Epithelial cell of esophagus (primary cell): Measurements from ENCODE around the gene HSD3B7.

Experiments used
- DNase-seq: peaks from one replicate; pipeline ENCODE4 v3.0.0; 2010; ENCODE audit warnings: low read depth
- H3K4me3 ChIP-seq: 2 replicates; pipeline ENCODE4 v1.5.1; 2011; ENCODE audit warnings: mild to moderate bottlenecking, low read length, control low read depth
- TF ChIP-seq, protein P1 (sequence below): IDR thresholded peaks from 2 replicates; pipeline ENCODE4 v1.5.1; 2011; ENCODE audit warnings: low read depth, mild to moderate bottlenecking, low read length, control low read depth, inconsistent platforms; ENCODE audit not compliant: insufficient read depth; ENCODE audit errors: missing control alignments

Gene HSD3B7

DNA sequence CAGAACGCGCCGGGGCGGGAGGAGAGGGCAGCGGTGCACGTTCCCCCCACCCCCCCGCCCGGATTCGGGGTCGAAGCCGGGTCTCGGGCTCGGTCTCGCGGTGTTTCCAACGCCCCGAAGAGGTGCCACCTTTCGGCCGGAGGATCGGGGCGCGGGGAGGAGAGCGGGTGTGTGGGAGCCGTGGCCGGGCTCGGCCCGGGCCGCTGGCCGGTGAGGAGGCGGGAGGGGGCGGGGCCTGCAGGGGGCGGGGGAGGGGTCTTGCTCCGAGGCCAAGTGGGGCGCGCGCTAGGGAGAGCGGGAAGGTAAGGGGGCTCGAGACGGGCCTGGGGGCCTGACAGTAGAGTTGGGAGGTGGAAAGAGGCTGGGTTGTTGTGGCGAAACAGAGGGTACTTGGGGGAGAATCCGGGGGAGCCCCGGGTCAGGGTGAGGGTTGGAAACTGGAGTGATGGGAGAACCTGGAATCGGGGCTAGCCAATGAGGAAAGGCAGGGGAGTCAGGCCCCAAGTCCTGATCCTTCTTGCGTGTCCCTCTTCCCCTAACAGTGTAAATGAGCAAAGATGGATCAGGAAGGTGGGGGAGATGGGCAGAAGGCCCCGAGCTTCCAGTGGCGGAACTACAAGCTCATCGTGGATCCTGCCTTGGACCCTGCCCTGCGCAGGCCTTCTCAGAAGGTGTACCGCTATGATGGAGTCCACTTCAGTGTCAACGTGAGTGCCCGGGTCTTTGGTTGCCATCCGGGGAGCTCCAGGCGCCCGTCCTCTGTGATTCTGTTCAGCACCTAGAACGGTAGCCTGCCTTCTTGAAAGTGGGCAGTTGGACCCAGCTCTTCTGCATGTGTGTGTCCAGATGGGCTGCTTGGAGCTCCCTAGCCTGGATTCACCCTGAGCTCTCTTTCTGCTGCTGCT lies 26.6 kb upstream of the HSD3B7 start:
- DNase-seq, result peak; percentile 46
- TF ChIP-seq, protein P1, sequence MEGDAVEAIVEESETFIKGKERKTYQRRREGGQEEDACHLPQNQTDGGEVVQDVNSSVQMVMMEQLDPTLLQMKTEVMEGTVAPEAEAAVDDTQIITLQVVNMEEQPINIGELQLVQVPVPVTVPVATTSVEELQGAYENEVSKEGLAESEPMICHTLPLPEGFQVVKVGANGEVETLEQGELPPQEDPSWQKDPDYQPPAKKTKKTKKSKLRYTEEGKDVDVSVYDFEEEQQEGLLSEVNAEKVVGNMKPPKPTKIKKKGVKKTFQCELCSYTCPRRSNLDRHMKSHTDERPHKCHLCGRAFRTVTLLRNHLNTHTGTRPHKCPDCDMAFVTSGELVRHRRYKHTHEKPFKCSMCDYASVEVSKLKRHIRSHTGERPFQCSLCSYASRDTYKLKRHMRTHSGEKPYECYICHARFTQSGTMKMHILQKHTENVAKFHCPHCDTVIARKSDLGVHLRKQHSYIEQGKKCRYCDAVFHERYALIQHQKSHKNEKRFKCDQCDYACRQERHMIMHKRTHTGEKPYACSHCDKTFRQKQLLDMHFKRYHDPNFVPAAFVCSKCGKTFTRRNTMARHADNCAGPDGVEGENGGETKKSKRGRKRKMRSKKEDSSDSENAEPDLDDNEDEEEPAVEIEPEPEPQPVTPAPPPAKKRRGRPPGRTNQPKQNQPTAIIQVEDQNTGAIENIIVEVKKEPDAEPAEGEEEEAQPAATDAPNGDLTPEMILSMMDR, result no peak
- peak overlapping the region; percentile 84 for H3K4me3 ChIP-seq

DNA sequence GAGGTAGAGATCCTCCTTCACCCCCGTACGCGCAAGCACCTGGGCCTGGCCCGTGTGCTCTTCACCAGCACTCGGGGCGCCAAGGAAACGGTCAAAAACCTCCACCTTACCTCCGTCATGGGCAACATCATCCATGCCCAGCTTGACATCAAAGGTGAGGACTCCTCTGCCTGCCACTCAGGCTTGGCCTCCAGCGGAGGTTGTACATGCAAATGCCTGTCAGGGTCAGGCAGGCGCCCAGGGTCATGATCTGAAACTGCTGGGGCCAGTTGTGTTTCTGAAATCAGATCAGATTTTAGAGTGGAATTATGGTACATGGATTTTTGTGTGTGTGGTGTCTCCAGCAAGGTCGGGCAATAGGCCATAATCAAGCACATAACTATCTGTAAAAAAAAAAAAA lies 23.6 kb upstream of the HSD3B7 start:
- no peak for DNase-seq
- no peak overlapping the region for H3K4me3 ChIP-seq
- TF ChIP-seq, protein P1, result no peak

DNA sequence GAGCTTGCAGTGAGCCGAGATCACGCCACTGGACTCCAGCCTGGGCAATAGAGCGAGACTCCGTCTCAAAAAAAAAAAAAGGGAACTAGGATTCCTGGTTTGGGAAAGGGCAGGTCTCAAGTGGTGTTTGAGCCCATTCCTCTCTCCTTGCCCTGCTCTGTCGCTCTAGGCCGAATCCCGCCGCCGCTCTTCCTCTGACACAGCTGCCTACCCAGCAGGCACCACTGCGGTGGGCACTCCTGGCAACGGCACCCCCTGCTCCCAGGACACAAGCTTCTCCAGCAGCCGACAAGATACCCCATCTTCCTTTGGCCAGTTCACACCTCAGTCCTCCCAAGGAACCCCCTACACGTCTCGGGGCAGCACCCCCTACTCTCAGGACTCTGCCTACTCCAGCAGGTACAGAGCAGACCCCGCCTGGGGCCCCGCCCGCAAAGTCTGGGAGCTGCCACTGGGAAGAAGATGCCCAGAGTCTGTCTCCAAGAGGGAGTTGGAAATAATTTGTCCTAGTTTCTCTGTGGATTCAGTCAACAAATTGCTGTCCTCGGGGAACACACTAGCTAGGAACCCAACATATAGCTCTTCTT lies 21.0 kb upstream of the HSD3B7 start:
- TF ChIP-seq, protein P1, result no peak
- DNase-seq, result no peak
- no peak overlapping the region for H3K4me3 ChIP-seq

DNA sequence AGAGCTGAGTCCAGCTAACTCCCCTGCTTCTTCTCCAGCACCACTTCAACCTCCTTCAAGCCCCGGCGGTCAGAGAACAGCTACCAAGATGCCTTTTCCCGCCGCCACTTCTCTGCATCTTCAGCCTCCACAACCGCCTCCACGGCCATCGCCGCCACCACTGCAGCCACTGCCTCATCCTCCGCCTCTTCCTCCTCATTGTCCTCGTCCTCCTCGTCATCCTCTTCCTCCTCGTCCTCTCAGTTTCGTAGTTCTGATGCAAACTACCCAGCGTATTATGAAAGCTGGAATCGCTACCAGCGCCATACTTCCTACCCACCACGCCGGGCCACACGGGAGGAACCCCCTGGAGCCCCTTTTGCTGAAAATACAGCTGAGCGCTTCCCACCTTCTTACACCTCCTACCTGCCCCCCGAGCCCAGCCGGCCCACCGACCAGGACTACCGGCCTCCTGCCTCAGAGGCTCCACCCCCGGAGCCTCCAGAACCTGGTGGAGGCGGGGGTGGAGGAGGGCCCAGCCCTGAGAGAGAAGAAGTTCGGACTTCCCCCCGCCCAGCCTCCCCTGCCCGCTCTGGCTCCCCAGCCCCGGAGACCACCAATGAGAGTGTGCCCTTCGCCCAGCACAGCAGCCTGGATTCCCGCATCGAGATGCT lies 20.3 kb upstream of the HSD3B7 start:
- DNase-seq, result no peak
- TF ChIP-seq, protein P1, result no peak

DNA sequence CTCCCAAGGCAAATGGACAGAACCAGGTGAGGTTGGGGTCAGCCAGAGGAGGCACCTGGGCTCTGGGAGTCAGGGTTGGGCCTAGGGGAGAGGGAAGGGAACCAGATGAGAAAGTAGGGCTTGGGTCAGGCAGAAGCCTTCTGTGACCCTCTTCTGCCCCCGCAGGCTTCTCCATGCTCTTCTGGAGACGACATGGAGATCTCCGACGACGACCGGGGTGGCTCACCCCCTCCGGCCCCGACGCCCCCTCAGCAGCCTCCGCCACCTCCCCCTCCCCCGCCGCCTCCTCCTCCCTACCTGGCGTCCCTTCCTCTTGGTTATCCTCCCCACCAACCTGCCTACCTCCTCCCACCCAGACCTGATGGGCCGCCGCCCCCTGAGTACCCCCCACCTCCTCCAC lies 19.6 kb upstream of the HSD3B7 start:
- TF ChIP-seq, protein P1, result no peak
- no peak overlapping the region for H3K4me3 ChIP-seq
- no peak for DNase-seq

More for the DNA sequence above, 20.3 kb upstream of the HSD3B7 start:
- no peak overlapping the region for H3K4me3 ChIP-seq

DNA sequence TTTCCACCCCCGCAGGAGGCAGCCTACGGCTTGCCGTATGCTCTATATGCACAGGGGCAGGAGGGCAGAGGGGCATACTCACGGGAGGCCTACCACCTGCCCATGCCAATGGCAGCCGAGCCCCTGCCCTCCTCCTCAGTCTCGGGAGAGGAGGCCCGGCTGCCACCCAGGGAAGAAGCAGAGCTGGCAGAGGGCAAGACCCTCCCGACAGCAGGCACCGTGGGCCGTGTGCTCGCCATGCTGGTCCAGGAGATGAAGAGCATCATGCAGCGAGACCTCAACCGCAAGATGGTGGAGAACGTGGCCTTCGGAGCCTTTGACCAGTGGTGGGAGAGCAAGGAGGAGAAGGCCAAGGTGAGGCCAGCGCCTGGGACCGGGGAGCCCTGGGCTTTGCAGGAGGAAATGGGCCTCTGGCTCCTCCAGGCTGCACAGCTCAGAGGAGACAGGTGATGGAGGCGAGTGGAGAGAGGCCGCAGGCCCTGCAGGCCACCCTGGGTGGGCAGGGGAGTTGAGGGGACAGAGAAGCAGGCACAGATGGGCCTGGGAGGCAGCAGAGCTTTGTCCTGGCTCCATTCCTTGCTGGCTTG lies 18.9 kb upstream of the HSD3B7 start:
- TF ChIP-seq, protein P1, result no peak
- DNase-seq, result no peak
- no peak overlapping the region for H3K4me3 ChIP-seq
